GM19463 (cell line): ENCODE data around the gene NT5M.

Experiments
- ATAC-seq: cut with Tn5 transposase; IDR thresholded peaks from one replicate; pipeline ENCODE4 v1.9.1; 2021; ENCODE audit warnings: mild to moderate bottlenecking, moderate library complexity; ENCODE audit not compliant: unreplicated experiment

NT5M gene

GRCh38 chr17:17387498-17388362, 84.6 kb downstream of the NT5M start:
- ATAC-seq: no peak

- ATAC-seq: no peak
These were observed 85.7 kb downstream of the NT5M start for GRCh38 chr17:17388657-17389496.

- no peak for ATAC-seq
These were observed 88.6 kb downstream of the NT5M start for GRCh38 chr17:17391668-17392370.

- ATAC-seq: no peak
These were observed 90.8 kb downstream of the NT5M start for GRCh38 chr17:17393976-17394375.

- ATAC-seq: no peak
These were observed 91.3 kb downstream of the NT5M start for GRCh38 chr17:17394494-17394893.

GRCh38 chr17:17395246-17395802, 92.2 kb downstream of the NT5M start:
- ATAC-seq: no peak

GRCh38 chr17:17395885-17396284, 92.7 kb downstream of the NT5M start:
- no peak for ATAC-seq
